Measurements from ENCODE around the gene SND1. TPM values are rescaled to one million over a fixed set of nuclear protein-coding genes. Genes with fewer than 3 reads are reported as not detected.

SND1 gene
- polyA plus RNA-seq, 5 donors: 117 to 170 (median 151) TPM

DNA sequence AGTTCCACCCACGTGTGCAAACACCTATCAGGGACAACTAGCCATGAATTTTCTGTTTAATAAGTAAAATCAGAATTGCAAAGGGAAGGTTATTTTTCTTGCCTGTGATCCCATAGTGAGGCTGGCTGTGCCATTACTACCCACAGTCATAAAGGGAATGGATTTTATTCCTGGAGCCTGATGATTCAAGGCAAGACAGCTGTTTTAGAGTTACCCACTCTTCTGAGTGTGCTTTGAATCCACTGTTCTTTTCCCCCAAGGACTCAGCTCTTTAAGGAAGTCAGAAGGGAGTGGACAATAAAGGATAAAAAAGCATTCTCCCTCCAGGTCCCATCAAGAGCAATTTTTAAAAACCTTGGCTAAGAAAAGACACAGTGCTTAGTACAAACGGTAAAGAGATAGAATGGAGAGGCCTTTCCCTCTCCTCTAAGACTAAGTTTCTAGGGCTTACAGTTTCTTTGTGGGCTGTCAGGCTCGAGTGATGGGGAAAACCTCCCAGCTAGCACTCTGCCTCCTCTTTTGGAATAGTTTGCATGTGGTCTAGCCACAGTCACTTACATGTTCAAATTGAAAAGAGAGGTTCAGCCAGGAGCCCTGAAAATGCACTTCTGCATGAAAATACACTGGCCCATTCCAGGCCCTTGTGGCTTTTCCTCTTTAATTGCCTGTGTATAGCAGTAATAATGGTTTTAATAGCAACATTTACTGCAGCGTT lies 384.4 kb downstream of the SND1 start:
- no peak for DNase-seq

DNA sequence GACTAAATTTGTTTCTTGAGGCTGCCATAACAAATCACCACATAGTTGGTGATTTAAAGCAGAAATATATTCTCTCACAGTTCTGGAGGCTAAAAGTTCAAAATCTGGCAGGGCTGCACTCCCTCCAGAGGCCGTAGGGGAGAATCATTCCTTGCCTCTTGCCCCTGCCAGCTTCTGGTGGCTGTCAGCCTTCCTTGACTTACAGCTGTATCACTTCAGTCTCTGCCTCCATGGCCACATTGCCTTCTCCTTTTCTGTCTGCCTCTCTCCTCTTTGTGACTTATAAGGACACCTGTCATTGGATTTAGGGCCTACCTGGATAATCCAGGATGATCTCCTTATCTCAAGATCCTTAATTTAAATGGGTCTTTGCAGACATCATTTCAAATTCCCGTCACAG lies 385.1 kb downstream of the SND1 start:
- no peak for DNase-seq

DNA sequence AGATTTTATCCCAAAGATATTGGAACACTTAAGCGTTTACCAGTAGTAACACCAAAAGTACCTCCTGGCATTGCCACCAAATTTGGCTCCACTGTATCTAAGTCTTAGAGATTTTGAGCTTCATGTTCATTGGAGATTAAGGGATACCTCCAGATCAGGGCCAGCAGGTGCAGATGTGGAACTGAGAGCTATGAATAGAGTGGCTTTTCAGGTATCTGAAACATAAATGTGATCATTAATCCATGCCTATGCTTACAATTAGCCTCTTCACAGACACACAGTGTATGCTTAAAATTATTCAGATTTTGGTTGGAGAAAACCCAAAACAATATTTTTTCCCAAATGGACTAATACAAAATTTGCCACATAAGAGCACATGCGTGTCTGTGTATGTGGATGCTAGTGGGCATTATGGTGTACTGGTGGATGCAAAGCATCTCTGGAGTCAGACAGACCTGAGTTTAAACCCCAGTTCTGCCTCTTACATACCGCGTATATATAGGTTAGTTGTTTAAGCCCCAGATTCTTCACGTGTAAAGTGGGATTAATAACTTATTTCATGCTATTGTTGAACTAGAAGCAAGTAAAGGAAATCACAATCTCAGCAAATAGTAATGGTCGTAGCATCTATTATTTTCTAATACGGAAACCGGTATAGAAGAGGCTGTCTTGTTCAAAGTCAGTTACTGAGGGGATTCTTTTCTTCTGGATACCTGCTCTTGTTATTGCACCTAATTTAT lies 386.1 kb downstream of the SND1 start:
- DNase-seq: no peak

DNA sequence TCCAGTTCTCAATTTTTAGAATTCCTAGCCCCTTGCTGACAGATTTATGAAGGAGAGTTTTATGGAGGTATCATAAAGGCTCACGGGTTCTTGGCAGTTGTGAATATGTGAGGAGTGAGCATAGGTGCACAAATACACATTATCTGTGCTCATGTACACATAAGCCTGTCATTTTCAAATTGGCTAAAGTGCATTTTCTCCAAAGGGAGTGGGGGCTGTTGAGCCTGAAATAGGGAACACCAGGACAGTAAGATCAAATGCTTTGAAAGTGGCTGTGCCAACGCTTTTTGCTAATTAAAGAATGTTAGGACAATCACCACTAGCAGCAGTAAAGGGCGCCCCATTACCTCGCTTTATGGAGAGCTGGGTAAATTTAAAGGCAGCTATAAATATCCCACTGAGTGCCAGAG lies 387.6 kb downstream of the SND1 start:
- DNase-seq: no peak

DNA sequence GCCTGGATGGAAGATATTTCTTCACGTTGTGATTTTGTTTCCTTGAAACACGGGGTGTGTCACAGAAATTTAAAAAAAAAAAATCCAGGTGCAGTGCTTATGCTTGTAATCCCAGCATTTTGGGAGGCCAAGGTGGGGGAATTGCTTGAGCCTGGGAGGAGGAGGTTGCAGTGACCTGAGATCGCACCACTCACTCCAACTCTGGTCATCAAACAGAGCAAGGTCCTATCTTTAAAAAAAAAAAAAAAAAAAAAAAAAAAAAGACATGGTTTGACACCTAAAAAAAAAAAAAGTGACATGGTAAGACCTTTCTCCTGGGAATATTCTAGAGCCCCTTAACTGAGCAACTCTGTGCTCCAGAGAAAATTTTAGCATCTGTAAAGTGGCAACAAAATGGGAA lies 388.2 kb downstream of the SND1 start:
- DNase-seq: no peak

GRCh38 chr7:128041203-128041602 lies 389.2 kb downstream of the SND1 start:
- DNase-seq: no peak

DNA sequence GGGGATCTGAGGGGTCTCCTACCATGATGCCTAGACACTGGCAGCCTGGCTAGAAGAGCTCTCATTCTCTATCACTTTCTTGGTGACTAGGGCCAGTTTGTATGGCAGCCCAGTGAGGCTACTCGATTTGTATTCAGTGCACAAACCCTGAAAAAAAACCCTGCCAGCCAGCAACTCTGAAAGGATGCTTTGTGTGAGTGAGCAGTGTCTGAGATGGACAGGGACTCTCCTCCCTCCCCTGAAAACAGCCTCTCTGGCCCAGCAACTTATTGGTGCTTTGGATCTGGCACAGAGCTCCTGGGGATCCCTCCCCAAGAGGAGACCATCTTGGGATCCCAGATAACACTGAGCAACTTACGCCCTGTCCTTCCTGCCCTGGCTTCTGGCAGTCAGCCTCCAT lies 390.0 kb downstream of the SND1 start:
- no peak for DNase-seq

GRCh38 chr7:128044064-128044463 lies 392.1 kb downstream of the SND1 start:
- DNase-seq: no peak

GRCh38 chr7:128045158-128045557 lies 393.2 kb downstream of the SND1 start:
- no peak for DNase-seq

DNA sequence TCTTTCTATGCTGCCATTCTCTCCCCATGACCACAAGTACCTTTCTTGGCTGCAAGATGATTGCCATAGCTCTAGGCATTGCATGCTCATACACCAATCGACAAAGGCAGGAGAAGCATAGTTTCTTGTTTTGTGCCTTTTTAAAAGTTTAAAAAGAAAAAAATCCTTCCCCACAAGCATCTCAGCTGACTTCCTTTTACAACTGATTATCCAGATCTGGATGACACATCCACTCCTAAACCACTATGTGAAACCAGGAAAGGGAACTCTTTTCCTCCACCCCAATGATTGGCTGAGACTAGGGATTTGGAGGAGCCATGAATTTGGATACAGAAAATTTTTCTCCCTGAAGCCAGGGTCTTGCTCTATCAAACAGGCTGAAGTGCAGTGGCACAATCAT lies 393.8 kb downstream of the SND1 start:
- no peak for DNase-seq

DNA sequence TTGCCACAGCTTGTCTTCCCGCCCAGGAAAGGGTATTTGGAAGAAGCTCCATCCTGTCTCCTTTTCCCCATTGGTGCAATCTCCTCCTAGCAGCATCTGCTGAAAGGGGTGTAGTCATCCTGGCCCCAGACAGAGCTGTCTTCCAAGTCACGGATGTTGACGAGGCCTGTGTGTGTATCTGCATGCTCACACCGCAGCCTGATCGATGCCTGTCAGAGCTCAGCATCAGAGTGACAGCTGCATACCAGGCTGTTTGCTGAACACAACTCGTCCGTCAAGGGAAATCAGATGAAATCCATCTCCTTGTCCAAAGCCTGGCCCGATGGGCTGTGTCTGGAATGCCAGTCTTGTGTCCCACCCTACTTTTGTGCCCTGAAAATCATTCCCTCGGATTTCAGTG lies 400.4 kb downstream of the SND1 start:
- no peak for DNase-seq

DNA sequence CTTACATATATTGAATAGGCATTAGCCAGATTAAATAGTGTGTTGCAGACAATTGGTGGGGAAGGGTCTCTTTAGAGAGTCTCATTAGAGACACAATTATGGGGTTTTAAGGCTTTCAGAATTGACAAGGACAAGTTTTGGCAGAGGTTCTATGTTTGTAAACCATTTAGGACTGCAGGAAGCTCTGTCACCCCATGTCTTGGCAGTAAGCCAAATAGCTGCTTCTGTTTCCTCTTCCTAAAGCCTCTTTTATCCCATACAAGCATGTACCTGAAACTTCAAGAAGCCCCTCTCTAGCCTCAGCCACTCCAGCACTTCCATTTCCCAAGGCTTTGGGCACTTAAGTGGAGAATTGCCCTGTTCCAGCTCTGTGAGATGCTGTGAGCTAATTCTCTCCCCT lies 401.0 kb downstream of the SND1 start:
- peak in 1 of 2 donors; percentile 34 for DNase-seq

DNA sequence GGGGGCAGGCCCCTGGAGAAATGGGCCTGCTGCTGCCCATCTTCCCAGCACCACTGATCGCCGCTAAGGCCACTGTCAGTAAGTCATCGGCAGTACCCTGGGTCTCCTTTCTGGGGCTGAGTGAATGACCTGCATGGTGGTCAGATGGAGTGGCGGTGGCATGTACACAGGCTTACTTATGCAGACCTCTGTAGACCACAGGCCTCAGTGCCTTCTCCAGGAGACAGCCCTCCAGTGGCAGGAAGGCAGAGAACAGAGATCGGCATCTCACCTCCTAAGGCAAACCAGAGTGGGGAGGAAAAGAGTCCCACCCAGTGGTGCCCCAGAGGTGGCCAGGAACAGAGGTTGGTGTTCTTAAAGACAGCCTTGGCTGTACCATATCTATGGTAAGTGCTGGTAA lies 402.0 kb downstream of the SND1 start:
- no peak for DNase-seq

DNA sequence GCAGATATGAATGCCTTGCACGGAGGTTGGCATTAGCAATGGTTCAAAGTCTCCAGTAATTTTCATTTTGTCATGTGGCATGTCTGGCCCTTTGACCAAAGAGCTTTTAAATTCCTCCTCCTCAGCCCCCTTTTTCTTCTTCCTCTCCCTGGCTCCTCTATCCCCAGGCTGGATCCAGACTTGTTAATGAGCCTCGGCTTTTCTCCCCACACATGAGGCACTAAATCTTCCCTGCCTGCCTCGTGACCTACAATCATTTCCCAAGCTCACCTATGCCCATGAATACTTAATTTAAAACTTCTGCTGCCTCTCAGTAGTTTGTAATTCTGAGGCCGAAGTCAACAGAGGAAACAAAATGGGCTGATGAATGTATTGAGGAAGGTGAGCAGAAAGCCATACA lies 402.5 kb downstream of the SND1 start:
- no peak for DNase-seq

GRCh38 chr7:128055637-128056036 lies 403.6 kb downstream of the SND1 start:
- DNase-seq: no peak

DNA sequence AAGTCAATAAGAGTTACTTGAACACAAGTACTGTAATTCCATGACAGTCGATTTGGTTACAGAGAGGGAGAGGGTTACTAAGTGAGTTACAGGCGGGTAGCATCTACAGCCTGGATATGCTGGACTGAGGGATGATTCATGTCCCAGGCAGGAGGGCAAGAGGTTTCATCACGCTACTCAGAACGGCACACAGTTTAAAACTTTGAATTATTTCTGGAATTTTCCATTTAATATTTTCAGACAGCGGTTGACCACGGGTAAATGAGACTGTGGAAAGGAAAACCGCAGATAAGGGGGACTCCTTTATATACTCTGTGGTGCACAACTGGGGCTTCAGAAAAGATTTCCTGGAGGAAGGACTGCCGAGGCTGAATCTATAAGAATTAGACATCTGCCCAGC lies 404.9 kb downstream of the SND1 start:
- no peak for DNase-seq

DNA sequence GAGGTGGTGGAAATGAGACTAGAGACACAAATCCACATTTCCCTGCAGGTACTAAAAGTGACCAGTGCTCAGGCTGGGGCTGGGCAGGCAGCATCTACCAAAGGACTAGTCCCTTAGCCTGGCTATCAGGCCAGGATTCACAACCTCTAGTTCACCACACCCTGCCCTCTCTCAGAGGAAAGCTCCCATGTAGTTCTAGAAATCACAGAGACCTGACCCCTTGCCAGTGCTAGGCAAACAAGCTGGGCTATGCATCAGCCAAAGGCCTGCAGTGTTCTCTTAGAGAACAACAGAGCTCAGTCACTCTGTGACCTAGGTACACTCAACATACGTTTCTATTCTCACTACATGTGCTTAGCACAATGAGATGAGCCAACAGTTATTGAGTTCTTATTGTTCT lies 405.9 kb downstream of the SND1 start:
- no peak for DNase-seq

GRCh38 chr7:128059143-128059988 lies 407.4 kb downstream of the SND1 start:
- no peak for DNase-seq

- DNase-seq: no peak
Observed at GRCh38 chr7:128060018-128060417, 408.0 kb downstream of the SND1 start.

DNA sequence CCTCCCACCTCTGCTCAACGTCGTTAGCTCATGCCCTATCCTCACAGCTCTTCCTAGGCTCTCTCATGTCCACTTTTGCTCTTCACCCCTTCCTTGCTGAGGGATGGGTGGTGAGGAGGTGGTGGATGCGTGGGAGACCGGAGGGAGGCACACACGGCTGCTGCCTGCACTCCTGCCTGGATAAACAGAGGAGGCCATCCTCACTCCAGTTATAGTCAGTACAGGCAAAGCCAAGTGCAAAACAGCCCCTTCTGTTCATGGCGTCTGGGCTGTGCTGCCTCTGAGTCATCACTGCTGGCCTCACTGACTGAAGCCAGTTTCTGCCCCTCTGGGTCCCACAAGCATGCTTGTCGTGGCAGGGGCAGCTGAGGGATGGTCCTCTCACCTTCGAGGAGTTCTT lies 411.1 kb downstream of the SND1 start:
- no peak for DNase-seq

GRCh38 chr7:128065872-128066271 lies 413.9 kb downstream of the SND1 start:
- no peak for DNase-seq

DNA sequence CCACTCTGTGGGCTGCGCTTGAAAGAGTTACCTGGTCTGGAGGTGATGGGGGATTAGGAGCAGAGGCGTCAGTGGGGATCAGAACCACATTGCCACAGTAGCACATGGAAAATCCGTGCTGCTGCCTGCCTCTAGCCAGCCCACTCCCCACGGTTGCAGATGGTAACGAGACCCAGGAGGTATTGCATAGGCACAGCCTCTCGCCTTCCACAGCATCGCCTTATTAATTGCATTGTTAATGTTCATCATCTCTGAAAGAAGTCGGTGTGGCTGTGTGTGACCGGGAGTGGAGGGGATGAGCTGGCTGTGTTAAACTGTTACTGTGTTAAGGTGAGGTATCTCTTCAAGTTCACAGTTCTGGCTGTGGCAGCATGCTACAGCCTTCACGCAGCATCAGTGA lies 414.4 kb downstream of the SND1 start:
- DNase-seq: no peak

- DNase-seq: no peak
Observed at GRCh38 chr7:128066858-128067257, 414.9 kb downstream of the SND1 start.
